ENCODE data around the gene KRT24. TPM values are rescaled to one million over a fixed set of nuclear protein-coding genes. Genes with fewer than 3 reads are reported as not detected.

The KRT24 gene
- polyA plus RNA-seq, 1 experiment, result not detected

- Histone ChIP-seq H3K4me3 (ENCODE audit: low read depth, low read length) (no peak overlapping the region), H3K27me3 (ENCODE audit: control insufficient read depth, insufficient read depth, low read length) (peaks cover 12% of the 10 kb centered on the region), H3K27ac (ENCODE audit: low read depth, low read length) (no peak overlapping the region), H3K9me3 (ENCODE audit: control insufficient read depth, insufficient read depth, low read length) (no peaks in the 10 kb centered on the region)
- DNase-seq (ENCODE audit: low read depth, low spot score), result no peak
- CTCF ChIA-PET, result no interaction called here
- POLR2A ChIA-PET, result no interaction called here
- TF ChIP-seq CTCF (IDR thresholded peaks at IDR 0.05; ENCODE audit: low read depth, low read length), result no peak
Measured at GRCh38 chr17:40735016-40735415, 31.5 kb upstream of the KRT24 start.

- POLR2A ChIA-PET, result no interaction called here
- TF ChIP-seq CTCF (IDR thresholded peaks at IDR 0.05; ENCODE audit: low read depth, low read length), result no peak
- DNase-seq (ENCODE audit: low read depth, low spot score), result no peak
- CTCF ChIA-PET, result no interaction called here
- Histone ChIP-seq H3K27me3 (ENCODE audit: control insufficient read depth, insufficient read depth, low read length) (peaks cover 10% of the 10 kb centered on the region), H3K27ac (ENCODE audit: low read depth, low read length) (no peak overlapping the region), H3K4me3 (ENCODE audit: low read depth, low read length) (no peak overlapping the region), H3K9me3 (ENCODE audit: control insufficient read depth, insufficient read depth, low read length) (no peaks in the 10 kb centered on the region)
Measured at GRCh38 chr17:40734018-40734417, 30.5 kb upstream of the KRT24 start.

GRCh38 chr17:40730970-40731369, 27.4 kb upstream of the KRT24 start:
- CTCF ChIA-PET, result no interaction called here

GRCh38 chr17:40727447-40728231, 24.1 kb upstream of the KRT24 start:
- POLR2A ChIA-PET, result interaction anchor here (0.7 kb wide), 1 partner anchor 262 kb away, joined by 3 read pairs; no protein-coding TSS in a partner anchor
- DNase-seq (ENCODE audit: low read depth, low spot score), result peak; percentile 23
- CTCF ChIA-PET, result interaction anchor here (0.6 to 1.2 kb wide), 3 partner anchors 16 to 938 kb away, joined by 3 read pairs; no protein-coding TSS in a partner anchor
- TF ChIP-seq CTCF (IDR thresholded peaks at IDR 0.05; ENCODE audit: low read depth, low read length), result no peak
- no peak overlapping the region for H3K4me3 ChIP-seq (ENCODE audit: low read depth, low read length)
- H3K27ac ChIP-seq (ENCODE audit: low read depth, low read length), result peak overlapping the region; percentile 48
- H3K27me3 ChIP-seq (ENCODE audit: control insufficient read depth, insufficient read depth, low read length), result peaks cover 10% of the 10 kb centered on the region
- no peaks in the 10 kb centered on the region for H3K9me3 ChIP-seq (ENCODE audit: control insufficient read depth, insufficient read depth, low read length)

More at GRCh38 chr17:40730970-40731369, 27.4 kb upstream of the KRT24 start:
- Histone ChIP-seq H3K9me3 (ENCODE audit: control insufficient read depth, insufficient read depth, low read length) (no peaks in the 10 kb centered on the region), H3K27ac (ENCODE audit: low read depth, low read length) (no peak overlapping the region), H3K4me3 (ENCODE audit: low read depth, low read length) (no peak overlapping the region), H3K27me3 (ENCODE audit: control insufficient read depth, insufficient read depth, low read length) (peaks cover 10% of the 10 kb centered on the region)
- TF ChIP-seq CTCF (IDR thresholded peaks at IDR 0.05; ENCODE audit: low read depth, low read length), result no peak
- DNase-seq (ENCODE audit: low read depth, low spot score), result no peak
- POLR2A ChIA-PET, result interaction anchor here (1.1 kb wide), 1 partner anchor 84 kb away, joined by 3 read pairs; no protein-coding TSS in a partner anchor

GRCh38 chr17:40726919-40727318, 23.4 kb upstream of the KRT24 start:
- Histone ChIP-seq H3K27ac (ENCODE audit: low read depth, low read length) (no peak overlapping the region), H3K27me3 (ENCODE audit: control insufficient read depth, insufficient read depth, low read length) (peaks cover 7% of the 10 kb centered on the region), H3K4me3 (ENCODE audit: low read depth, low read length) (no peak overlapping the region), H3K9me3 (ENCODE audit: control insufficient read depth, insufficient read depth, low read length) (no peaks in the 10 kb centered on the region)
- ChIA-PET POLR2A (no interaction called here), CTCF (interaction anchor here (0.6 to 1.2 kb wide), 3 partner anchors 16 to 939 kb away, joined by 3 read pairs; no protein-coding TSS in a partner anchor)
- no peak for DNase-seq (ENCODE audit: low read depth, low spot score)
- peak; percentile 36; the same call in 1 of the 2 replicates for TF ChIP-seq CTCF (IDR thresholded peaks at IDR 0.05; ENCODE audit: low read depth, low read length)

Data from AG04450 (cell line).